SU-DHL-6 (cell line): Measurements from ENCODE around the gene RNF187.

Source experiments
- H2AFZ ChIP-seq: fragments of 200-600 bp; sonication (generic); 2 replicates; pipeline ENCODE4 v1.6.1; 2014; ENCODE audit warnings: low read depth, mild to moderate bottlenecking, moderate library complexity, mixed read lengths, antibody characterized with exemption, low read length; ENCODE audit not compliant: severe bottlenecking
- H3F3A ChIP-seq: fragments of 200-600 bp; shearing (Covaris generic); 2 replicates; pipeline ENCODE4 v1.6.0; 2016; ENCODE audit warnings: antibody characterized with exemption, mild to moderate bottlenecking; ENCODE audit not compliant: insufficient read depth
- H3K27ac ChIP-seq: fragments of 200-600 bp; sonication (generic); 2 replicates; pipeline ENCODE4 v1.5.1; 2016; ENCODE audit warnings: low read depth, mild to moderate bottlenecking, low read length, moderate library complexity, mixed read lengths
- H3K27me3 ChIP-seq: fragments of 200-600 bp; sonication (generic), shearing (Covaris generic); 2 replicates; pipeline ENCODE4 v1.6.0; 2014; ENCODE audit warnings: mild to moderate bottlenecking, low read length
- H3K36me3 ChIP-seq: fragments of 200-600 bp; sonication (generic); 2 replicates; pipeline ENCODE4 v1.6.1; 2014; ENCODE audit warnings: mild to moderate bottlenecking, low read length, mixed read lengths
- H3K4me2 ChIP-seq: fragments of 300-600, 200-600 bp; shearing (Covaris generic), sonication (generic); 2 replicates; pipeline ENCODE4 v1.6.0; 2014; ENCODE audit warnings: low read length, low read depth, mild to moderate bottlenecking; ENCODE audit not compliant: poor library complexity, severe bottlenecking
- H3K4me3 ChIP-seq: fragments of 200-600 bp; sonication (generic); 2 replicates; pipeline ENCODE4 v1.5.1; 2014; ENCODE audit warnings: antibody characterized with exemption, low read length, mild to moderate bottlenecking, mixed read lengths; ENCODE audit not compliant: insufficient read depth, poor library complexity, severe bottlenecking
- H3K79me2 ChIP-seq: fragments of 200-600 bp; sonication (generic); 2 replicates; pipeline ENCODE4 v1.6.1; 2014; ENCODE audit warnings: mild to moderate bottlenecking, low read length, moderate library complexity; ENCODE audit not compliant: insufficient read depth
- H3K9ac ChIP-seq: fragments of 200-600 bp; sonication (generic); 2 replicates; pipeline ENCODE4 v1.7.0; 2014; ENCODE audit warnings: mild to moderate bottlenecking, low read length
- H3K9me2 ChIP-seq: fragments of 200-600 bp; sonication (generic); replicated peaks from 2 replicates; pipeline ENCODE4 v1.6.1; 2014; ENCODE audit warnings: low read length; ENCODE audit not compliant: insufficient read depth
- H3K9me3 ChIP-seq: fragments of 200-600 bp; sonication (generic); 2 replicates; pipeline ENCODE4 v1.6.1; 2014; ENCODE audit warnings: low read length, mixed read lengths; ENCODE audit not compliant: insufficient read depth
- H4K20me1 ChIP-seq: fragments of 200-600 bp; sonication (generic); 2 replicates; pipeline ENCODE4 v1.6.1; 2014; ENCODE audit warnings: low read depth, mild to moderate bottlenecking, antibody characterized with exemption, low read length, moderate library complexity, mixed read lengths
- EZH2phosphoT487 ChIP-seq: fragments of 200-600 bp; sonication (generic), shearing (Covaris generic); conservative IDR thresholded peaks from 2 replicates; pipeline ENCODE4 v1.6.1; 2018; ENCODE audit warnings: mild to moderate bottlenecking, antibody characterized with exemption, low read length, moderate library complexity, mixed read lengths
- TF ChIP-seq, protein P1 (sequence below): fragments of 200-600 bp; sonication (generic); IDR thresholded peaks from one replicate; pipeline ENCODE4 v1.5.1; 2017; ENCODE audit warnings: antibody characterized with exemption, mild to moderate bottlenecking, low read length, moderate library complexity; ENCODE audit not compliant: insufficient read depth, poor library complexity, severe bottlenecking

Gene RNF187

DNA sequence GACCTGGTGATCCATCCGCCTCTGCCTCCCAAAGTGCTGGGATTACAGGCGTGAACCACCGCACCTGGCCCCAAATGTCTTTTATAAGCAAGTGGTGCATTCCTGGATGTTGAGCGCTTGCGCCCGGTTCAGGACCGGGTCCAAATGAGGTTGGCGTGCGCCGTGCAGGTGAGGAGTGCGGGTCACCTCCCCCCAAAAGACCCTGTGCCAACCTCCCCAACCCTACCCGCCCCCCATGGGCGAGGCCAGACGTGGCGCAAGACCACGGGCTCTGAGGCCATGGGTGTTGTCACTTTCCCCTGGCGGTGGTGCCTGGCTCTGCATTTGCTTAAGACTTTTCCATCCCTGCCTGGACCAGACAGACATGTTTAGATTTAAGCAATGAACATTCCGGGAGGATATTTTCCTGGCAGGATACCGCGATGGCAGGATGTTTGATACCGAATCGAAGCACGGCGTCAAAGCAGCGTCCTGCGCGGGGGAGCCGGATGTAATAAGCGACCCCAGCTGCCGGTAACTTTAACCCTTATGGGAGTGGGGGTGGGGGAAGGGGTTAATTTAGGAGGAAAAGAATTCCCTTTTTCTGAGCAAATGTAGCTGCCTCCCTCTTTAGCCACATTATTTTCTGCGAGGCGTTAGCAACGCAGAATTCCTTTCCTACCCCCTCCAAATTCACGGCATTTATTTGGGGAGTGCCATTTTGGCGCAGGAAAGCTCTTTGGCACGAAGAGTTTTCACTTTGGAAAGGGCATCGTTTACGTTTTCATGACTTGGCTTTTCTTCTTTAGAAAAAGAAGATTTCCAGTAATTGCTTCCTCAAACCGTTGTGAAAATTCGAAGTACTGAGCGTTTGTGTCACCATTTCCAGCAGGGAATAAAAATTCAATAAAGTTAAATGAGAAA lies 27.8 kb upstream of the RNF187 start:
- H2AFZ ChIP-seq = no peak overlapping the region
- H3K4me3 ChIP-seq = peak overlapping the region; percentile 30
- no peak for TF ChIP-seq EZH2phosphoT487
- TF ChIP-seq, protein P1, sequence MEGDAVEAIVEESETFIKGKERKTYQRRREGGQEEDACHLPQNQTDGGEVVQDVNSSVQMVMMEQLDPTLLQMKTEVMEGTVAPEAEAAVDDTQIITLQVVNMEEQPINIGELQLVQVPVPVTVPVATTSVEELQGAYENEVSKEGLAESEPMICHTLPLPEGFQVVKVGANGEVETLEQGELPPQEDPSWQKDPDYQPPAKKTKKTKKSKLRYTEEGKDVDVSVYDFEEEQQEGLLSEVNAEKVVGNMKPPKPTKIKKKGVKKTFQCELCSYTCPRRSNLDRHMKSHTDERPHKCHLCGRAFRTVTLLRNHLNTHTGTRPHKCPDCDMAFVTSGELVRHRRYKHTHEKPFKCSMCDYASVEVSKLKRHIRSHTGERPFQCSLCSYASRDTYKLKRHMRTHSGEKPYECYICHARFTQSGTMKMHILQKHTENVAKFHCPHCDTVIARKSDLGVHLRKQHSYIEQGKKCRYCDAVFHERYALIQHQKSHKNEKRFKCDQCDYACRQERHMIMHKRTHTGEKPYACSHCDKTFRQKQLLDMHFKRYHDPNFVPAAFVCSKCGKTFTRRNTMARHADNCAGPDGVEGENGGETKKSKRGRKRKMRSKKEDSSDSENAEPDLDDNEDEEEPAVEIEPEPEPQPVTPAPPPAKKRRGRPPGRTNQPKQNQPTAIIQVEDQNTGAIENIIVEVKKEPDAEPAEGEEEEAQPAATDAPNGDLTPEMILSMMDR = peak; percentile 34
- H3K9me2 ChIP-seq = no peaks in the 10 kb centered on the region
- no peaks in the 10 kb centered on the region for H3K79me2 ChIP-seq
- H3K4me2 ChIP-seq = peak overlapping the region; percentile 58
- no peaks in the 10 kb centered on the region for H3K9me3 ChIP-seq
- 0 out of 2 replicates have a peak overlapping the region, but pooled peaks have one; percentile 14 for H3K9ac ChIP-seq
- no peaks in the 10 kb centered on the region for H3K36me3 ChIP-seq
- no peaks in the 10 kb centered on the region for H3F3A ChIP-seq
- no peaks in the 10 kb centered on the region for H4K20me1 ChIP-seq
- no peaks in the 10 kb centered on the region for H3K27me3 ChIP-seq
- no peak overlapping the region for H3K27ac ChIP-seq

DNA sequence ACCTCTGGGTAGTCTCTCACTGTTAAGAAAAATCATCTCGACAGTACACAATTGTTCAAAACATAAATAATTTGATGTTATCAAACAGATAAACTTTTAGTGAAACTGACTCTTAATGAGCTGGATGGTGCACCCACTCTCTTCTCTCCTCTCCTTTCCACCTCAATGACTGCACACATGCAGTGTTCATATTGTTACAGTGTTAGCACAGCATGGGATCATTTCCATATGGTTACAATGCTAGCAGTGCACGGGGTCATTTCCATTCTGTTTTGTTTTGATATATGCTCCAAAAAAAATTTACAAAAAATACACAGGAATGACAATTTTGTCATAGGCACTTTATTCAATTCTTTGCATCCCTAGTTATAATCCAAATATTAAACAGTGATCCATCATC lies 26.4 kb upstream of the RNF187 start:
- Histone ChIP-seq H3K27me3 (no peaks in the 10 kb centered on the region), H3K4me3 (no peak overlapping the region), H3F3A (no peaks in the 10 kb centered on the region), H3K36me3 (no peaks in the 10 kb centered on the region), H4K20me1 (no peaks in the 10 kb centered on the region), H3K9me2 (no peaks in the 10 kb centered on the region), H3K27ac (no peak overlapping the region), H3K4me2 (no peak overlapping the region), H2AFZ (no peak overlapping the region), H3K79me2 (no peaks in the 10 kb centered on the region), H3K9ac (no peak overlapping the region), H3K9me3 (no peaks in the 10 kb centered on the region)
- TF ChIP-seq EZH2phosphoT487 = no peak
- TF ChIP-seq, protein P1 = no peak

DNA sequence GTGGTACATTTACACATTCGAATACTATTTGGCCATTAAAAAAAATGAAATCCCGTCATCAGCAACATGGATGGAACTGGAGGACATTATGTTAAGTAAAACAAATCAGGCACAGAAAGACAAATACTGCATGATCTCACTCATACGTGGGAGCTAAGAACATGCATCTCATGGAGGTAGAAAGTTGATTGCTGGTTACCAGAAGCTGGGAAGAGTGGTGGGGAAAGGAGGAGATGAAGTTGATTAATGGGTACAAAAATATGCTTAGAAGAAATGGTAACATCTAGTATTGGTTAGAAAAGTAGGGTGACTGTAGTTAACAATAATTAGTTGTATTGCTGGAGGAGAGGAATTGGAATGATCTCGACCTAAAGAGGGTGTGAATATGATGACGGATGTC lies 24.6 kb upstream of the RNF187 start:
- Histone ChIP-seq H3K9me3 (no peaks in the 10 kb centered on the region), H3K9me2 (no peaks in the 10 kb centered on the region), H3K4me2 (no peak overlapping the region), H3K4me3 (no peak overlapping the region), H3K79me2 (no peaks in the 10 kb centered on the region), H3K9ac (no peak overlapping the region), H3F3A (no peaks in the 10 kb centered on the region), H3K27ac (no peak overlapping the region), H4K20me1 (no peaks in the 10 kb centered on the region), H2AFZ (no peak overlapping the region), H3K27me3 (no peaks in the 10 kb centered on the region), H3K36me3 (no peaks in the 10 kb centered on the region)
- TF ChIP-seq, protein P1 = no peak
- no peak for TF ChIP-seq EZH2phosphoT487
